NCI-H2171 treated with DMSO at 0.1 percent for 48 hours (cell line): ENCODE results near the gene CHN1.

ENCODE experiments used
- DNase-seq: peaks from one replicate; lab custom pipeline; 2025; lab: John Stamatoyannopoulos, UW

CHN1 gene

GRCh38 chr2:174971868-174972781 is 33.1 kb downstream of the CHN1 start:
- DNase-seq, result peak; percentile 17

GRCh38 chr2:174970092-174970491 is 35.1 kb downstream of the CHN1 start:
- DNase-seq, result no peak

GRCh38 chr2:174969091-174969734 is 36.0 kb downstream of the CHN1 start:
- no peak for DNase-seq

GRCh38 chr2:174967691-174968260 is 37.4 kb downstream of the CHN1 start:
- DNase-seq, result no peak

GRCh38 chr2:174967086-174967485 is 38.1 kb downstream of the CHN1 start:
- DNase-seq, result no peak

GRCh38 chr2:174965992-174966744 is 39.0 kb downstream of the CHN1 start:
- no peak for DNase-seq

GRCh38 chr2:174965551-174965950 is 39.6 kb downstream of the CHN1 start:
- no peak for DNase-seq

- no peak for DNase-seq
Observed at GRCh38 chr2:174964404-174964803, 40.8 kb downstream of the CHN1 start.

GRCh38 chr2:174963437-174964400 is 41.5 kb downstream of the CHN1 start:
- DNase-seq, result no peak

GRCh38 chr2:174959787-174960186 is 45.4 kb downstream of the CHN1 start:
- DNase-seq, result peak; percentile 30

- DNase-seq, result no peak
Observed at GRCh38 chr2:174957050-174957449, 48.1 kb downstream of the CHN1 start.

- peak; percentile 54 for DNase-seq
Observed at GRCh38 chr2:174952607-174953006, 52.6 kb downstream of the CHN1 start.

- peak; percentile 75 for DNase-seq
Observed at GRCh38 chr2:174951745-174952144, 53.4 kb downstream of the CHN1 start.

GRCh38 chr2:174949988-174950687 is 55.0 kb downstream of the CHN1 start:
- DNase-seq, result no peak

GRCh38 chr2:174945601-174946260 is 59.5 kb downstream of the CHN1 start:
- DNase-seq, result no peak

- DNase-seq, result no peak
Observed at GRCh38 chr2:174939046-174939445, 66.1 kb downstream of the CHN1 start.

GRCh38 chr2:174931724-174932123 is 73.5 kb downstream of the CHN1 start:
- DNase-seq, result no peak

GRCh38 chr2:174929786-174930185 is 75.4 kb downstream of the CHN1 start:
- DNase-seq, result no peak

- no peak for DNase-seq
Observed at GRCh38 chr2:174925046-174925784, 80.0 kb downstream of the CHN1 start.
